Mesodermal cell (in vitro differentiated cells): ENCODE results near the gene TRAF7.
"Not testable (repeated sequence)": the region's sequence is repeated elsewhere in the genome, so short reads cannot be mapped to it uniquely, and the experiment has no call there.

Source experiments
- H3K27ac ChIP-seq: 2 replicates; pipeline ENCODE4 v1.7.0; 2013; ENCODE audit warnings: mild to moderate bottlenecking, low read depth, low read length, moderate library complexity; ENCODE audit not compliant: severe bottlenecking
- H3K36me3 ChIP-seq: 2 replicates; pipeline ENCODE4 v1.7.1; 2013; ENCODE audit warnings: mild to moderate bottlenecking, low read length, moderate library complexity; ENCODE audit not compliant: control insufficient read depth, insufficient read depth
- H3K4me1 ChIP-seq: one replicate; pipeline ENCODE4 v1.7.1; 2013; ENCODE audit warnings: mild to moderate bottlenecking, low read length; ENCODE audit not compliant: insufficient read depth, control insufficient read depth, poor library complexity, severe bottlenecking
- H3K4me3 ChIP-seq: 2 replicates; pipeline ENCODE4 v1.7.0; 2013; ENCODE audit warnings: low read length, control low read depth, mild to moderate bottlenecking; ENCODE audit not compliant: insufficient read depth, poor library complexity, severe bottlenecking; ENCODE audit errors: extremely low read depth
- H3K9me3 ChIP-seq: 2 replicates; pipeline ENCODE4 v1.7.1; 2013; ENCODE audit warnings: mild to moderate bottlenecking, low read length, moderate library complexity; ENCODE audit not compliant: control insufficient read depth
- WGBS, 2 experiments: methylation state at CpG; one replicate each; pipeline ENCODE4 v1.1.5; 2013; ENCODE audit warnings: missing lambda C conversion rate in 2 of 2; ENCODE audit not compliant: insufficient coverage in 2 of 2; 5-methylcytosine and 5-hydroxymethylcytosine counted together

The TRAF7 gene

GRCh38 chr16:2133797-2134196, 21.8 kb upstream of the TRAF7 start:
- 86 to 100% methylated on average over 2 to 4 of the region's 12 CpGs for WGBS, 2 experiments
- H3K27ac ChIP-seq, H3K4me1 ChIP-seq, H3K9me3 ChIP-seq, H3K4me3 ChIP-seq, H3K36me3 ChIP-seq: not testable (repeated sequence)

- not testable (repeated sequence) for H3K27ac ChIP-seq, H3K9me3 ChIP-seq, H3K36me3 ChIP-seq, H3K4me1 ChIP-seq
- H3K4me3 ChIP-seq: peak overlapping the region; percentile 42
- WGBS, 2 experiments: 0% methylated on average over 13 of the region's 42 CpGs; no CpG with 5 or more reads in 1 of the 2 experiments
Measured at GRCh38 chr16:2135071-2135470, 20.5 kb upstream of the TRAF7 start.

DNA sequence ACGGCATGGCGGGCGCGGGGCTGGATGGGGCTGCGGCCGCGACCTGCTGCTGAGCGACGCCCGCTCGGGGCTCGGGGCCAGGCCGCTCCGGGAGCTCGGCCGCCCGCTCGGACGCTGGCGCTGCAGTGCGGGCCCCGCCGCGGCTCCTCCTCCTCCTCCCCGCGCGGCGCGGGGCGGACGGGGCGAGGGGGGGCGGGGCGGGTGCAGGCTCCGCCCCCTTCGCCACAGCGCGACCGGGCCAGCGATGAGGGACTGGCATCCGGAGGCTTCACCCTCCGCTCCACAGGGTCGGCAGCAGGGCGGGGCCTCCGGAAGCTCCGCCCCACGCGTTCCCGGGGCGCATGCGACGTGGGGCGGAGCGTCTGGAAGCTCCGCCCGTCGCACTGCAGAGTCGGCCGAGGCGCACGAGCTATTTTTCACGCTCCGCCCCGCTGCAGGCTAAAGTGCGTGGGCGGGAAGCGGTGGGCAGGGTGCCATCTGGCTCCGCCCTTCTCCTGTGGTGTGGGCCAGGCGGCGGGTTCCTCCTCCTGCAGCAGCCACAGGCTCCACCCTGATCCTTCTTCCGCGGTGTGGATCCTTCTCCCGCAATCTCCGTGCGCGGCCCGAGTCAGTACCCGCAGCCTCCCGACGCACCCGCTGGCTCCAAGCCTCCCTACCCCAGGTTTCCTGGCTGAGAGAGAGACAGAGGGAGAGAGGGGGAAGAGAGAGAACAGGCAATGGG, 19.7 kb upstream of the TRAF7 start, which contains the start of gene PKD1:
TSS of gene PKD1 (minus strand) at position 129 of the 721 bp plus-strand sequence. CDS start 209 bp downstream, outside the sequence.
- H3K36me3 ChIP-seq, H3K4me1 ChIP-seq, H3K9me3 ChIP-seq, H3K27ac ChIP-seq: not testable (repeated sequence)
- peak within 1 kb of the TSS; percentile 42 for H3K4me3 ChIP-seq
- 1 to 2% methylated on average over 7 to 30 of the region's 81 CpGs for WGBS, 2 experiments

DNA sequence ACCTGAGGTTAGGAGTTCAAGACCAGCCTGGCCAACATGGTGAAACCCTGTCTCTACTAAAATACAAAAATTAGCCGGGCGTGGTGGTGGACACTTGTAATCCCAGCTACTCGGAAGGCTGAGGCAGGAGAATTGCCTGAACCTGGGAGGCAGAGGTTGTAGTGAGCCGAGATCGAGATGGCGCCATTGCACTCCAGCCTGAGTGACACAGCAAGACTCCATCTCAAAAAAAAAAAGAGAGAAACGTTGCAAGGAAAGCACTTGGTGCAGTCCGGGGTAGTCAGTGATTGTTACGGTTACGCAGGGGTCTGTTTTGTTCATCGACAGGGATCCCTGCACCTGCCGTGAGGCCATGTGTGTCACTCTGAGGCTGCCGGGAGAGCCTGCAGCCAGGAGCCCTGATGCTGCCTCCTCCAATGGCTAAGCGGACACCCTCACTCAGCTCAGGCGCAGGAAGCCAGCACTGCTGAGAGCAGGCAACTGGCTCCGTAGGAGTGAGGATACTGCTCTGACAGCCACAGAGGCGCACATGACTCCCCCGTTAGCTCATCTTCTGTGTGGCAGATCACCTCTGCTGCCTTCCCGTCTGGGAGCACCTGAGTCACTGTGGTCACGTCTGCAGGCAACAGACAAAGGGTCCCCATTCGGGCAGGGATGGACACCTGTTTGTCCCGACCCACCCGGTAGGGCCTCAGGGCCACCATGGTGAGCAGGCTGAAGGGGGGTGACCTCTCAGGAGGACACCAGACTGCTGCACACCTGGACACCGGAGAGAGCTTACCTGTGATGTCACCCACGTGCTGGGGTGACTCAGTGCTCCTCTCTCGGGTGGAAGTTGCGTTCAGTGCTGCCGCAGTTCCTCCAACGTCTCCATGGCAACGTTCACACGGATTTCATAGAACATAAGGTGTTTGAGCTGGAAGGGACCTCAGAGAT, 12.4 kb upstream of the TRAF7 start:
- Histone ChIP-seq H3K4me1 (no peaks in the 10 kb centered on the region), H3K36me3 (no peaks in the 10 kb centered on the region), H3K27ac (no peak overlapping the region), H3K9me3 (no peaks in the 10 kb centered on the region), H3K4me3 (no peak overlapping the region)
- WGBS, 2 experiments: 88% methylated on average over 29 to 31 of the region's 31 CpGs

GRCh38 chr16:2143878-2144485, 11.6 kb upstream of the TRAF7 start:
- peaks cover 5% of the 10 kb centered on the region for H3K4me1 ChIP-seq
- no peaks in the 10 kb centered on the region for H3K9me3 ChIP-seq
- H3K4me3 ChIP-seq: no peak overlapping the region
- H3K36me3 ChIP-seq: no peaks in the 10 kb centered on the region
- WGBS, 2 experiments: 86 to 92% methylated on average over 13 to 17 of the region's 17 CpGs
- H3K27ac ChIP-seq: no peak overlapping the region

GRCh38 chr16:2145843-2146242, 9.7 kb upstream of the TRAF7 start:
- Histone ChIP-seq H3K27ac (no peak overlapping the region), H3K4me3 (no peak overlapping the region), H3K9me3 (no peaks in the 10 kb centered on the region), H3K4me1 (peaks cover 19% of the 10 kb centered on the region), H3K36me3 (no peaks in the 10 kb centered on the region)
- WGBS, 2 experiments: 73 to 85% methylated on average over 5 of the region's 5 CpGs

DNA sequence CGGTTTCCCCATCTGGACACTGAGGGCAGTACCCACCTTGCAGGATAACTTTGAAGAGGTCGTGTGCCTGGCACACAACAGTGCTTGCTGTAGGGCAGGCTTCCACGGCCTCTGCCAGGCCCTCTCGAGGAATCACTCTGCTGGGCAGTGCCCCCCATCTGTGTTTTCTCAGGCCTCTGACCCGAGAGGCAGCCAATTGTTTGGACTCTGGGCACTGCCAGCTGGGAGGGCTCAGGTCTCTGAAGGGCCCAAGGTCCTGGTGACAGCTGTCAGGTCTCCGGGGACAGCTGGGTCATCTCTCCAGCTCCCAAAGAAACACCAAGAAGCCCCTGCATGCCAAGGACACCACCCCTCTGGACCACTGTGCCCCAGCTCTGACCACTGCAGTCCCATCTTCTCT, 8.2 kb upstream of the TRAF7 start:
- no peaks in the 10 kb centered on the region for H3K9me3 ChIP-seq
- no peak overlapping the region for H3K27ac ChIP-seq
- H3K4me1 ChIP-seq: peaks cover 31% of the 10 kb centered on the region
- H3K36me3 ChIP-seq: peaks cover 10% of the 10 kb centered on the region
- 94 to 98% methylated on average over 5 of the region's 6 CpGs for WGBS, 2 experiments
- H3K4me3 ChIP-seq: no peak overlapping the region

DNA sequence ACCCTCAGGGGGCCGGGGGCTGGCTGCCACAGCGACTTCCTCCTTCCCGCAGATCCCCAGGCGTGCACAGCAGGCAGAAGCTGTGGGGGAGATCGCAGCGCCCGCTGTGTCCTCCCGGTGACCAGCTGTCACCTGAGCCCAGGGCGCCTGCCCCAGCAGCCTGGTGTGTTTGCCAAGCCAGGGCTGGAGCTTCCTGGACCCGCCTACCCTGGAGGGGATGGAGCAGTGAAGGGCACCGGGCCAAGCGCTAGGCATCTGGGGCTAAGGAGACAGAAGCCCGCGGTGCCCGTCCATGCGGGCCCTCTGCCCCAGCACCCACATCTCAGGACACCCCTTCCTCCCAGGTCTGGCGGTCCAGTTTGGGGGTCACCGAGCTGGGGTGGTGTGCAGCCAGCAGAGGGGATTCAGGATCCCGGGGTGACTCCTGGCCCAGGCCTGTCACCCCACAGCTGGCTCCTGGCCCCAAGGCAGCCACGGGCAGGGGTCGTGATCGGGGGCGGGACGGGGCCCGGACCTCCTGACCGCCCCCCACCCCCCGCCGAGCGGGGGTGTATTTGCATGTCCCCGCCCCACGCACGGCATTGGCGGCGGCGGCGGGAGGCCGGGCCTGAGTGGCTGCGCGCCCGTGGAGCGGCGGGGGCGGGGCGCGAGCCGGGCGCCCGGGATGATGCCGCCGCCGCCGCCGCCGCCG, 7.5 kb upstream of the TRAF7 start, which contains the start of gene RAB26:
TSS of gene RAB26 (plus strand) at position 645 of the 691 bp plus-strand sequence. CDS start 159 bp downstream, outside the sequence.
- peaks cover 38% of the 10 kb centered on the region for H3K4me1 ChIP-seq
- H3K27ac ChIP-seq: no peak within 1 kb of the TSS
- 9 to 22% methylated on average over 15 to 40 of the region's 55 CpGs for WGBS, 2 experiments
- H3K36me3 ChIP-seq: peaks cover 18% of the 10 kb centered on the region
- H3K9me3 ChIP-seq: no peaks in the 10 kb centered on the region
- H3K4me3 ChIP-seq: peak within 1 kb of the TSS; percentile 39

DNA sequence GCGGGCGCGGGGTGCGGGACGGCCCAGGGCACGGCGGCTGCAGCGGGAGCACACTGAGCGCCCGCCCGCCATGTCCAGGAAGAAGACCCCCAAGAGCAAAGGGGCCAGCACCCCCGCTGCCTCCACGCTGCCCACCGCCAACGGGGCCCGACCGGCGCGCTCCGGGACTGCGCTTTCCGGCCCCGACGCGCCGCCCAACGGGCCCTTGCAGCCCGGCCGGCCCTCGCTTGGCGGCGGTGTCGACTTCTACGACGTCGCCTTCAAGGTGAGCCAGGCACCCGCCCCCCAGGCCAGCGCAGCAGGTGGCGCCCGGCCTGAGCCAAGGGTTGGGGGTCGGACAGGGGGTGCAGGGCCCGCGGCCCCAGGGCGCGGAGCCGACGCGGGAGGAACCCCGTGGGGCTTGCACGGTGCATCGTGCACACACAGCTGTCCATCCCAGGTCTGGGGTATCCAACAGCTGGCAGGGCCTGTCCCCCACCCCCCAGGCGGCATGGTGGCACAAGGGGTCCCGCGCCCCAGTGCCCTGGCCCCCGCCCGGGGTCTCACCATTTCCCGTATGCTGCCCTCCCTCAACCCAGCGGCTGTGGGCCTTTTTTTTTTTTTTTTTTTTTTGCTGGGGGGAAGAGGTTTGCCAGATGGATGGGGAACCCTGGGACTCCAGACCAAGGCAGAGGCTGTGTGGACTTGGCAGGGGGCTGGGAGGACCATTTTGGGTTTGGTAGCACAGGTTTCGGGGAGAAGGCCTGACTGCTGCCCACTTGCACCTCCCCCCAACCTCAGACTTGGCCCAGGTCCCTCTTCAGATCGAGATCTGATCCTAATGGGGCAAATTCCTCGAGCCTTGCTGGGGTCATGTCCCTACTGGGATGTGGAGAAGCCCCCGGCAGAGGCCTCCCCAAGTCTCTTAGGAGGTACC, 6.6 kb upstream of the TRAF7 start:
- Histone ChIP-seq H3K4me3 (peak overlapping the region; percentile 39), H3K4me1 (peaks cover 41% of the 10 kb centered on the region), H3K36me3 (peaks cover 26% of the 10 kb centered on the region), H3K27ac (no peak overlapping the region), H3K9me3 (no peaks in the 10 kb centered on the region)
- WGBS, 2 experiments: 2% methylated on average over 47 to 55 of the region's 62 CpGs
